Lung microvascular endothelial cell (primary cell): ENCODE measurements around the gene PLD4. TPM values are rescaled to one million over a fixed set of nuclear protein-coding genes. Genes with fewer than 3 reads are reported as not detected.

Source experiments
- DNase-seq, 2 donors: peaks; one replicate each; pipeline versions ENCODE4 v3.0.0 to v3.0.0-alpha.2; 2010; ENCODE audit warnings: low read depth in 2 of 2
- total RNA-seq: library from RNA; depleted of rRNA; stranded (reverse); fragments of >200 nt; gene quantifications from 2 replicates; pipeline ENCODE4 v1.2.1, GENCODE V29; 2014

The PLD4 gene
- total RNA-seq, 1 donor from 2014 or later = not detected

- peak; percentile 38 to 42 for DNase-seq
Observed at GRCh38 chr14:104973385-104974145, 48.9 kb downstream of the PLD4 start.

- DNase-seq = no peak
Observed at GRCh38 chr14:104974146-104974541, 49.5 kb downstream of the PLD4 start.

- DNase-seq = no peak
Observed at GRCh38 chr14:104974665-104975390, 50.1 kb downstream of the PLD4 start.

GRCh38 chr14:104975481-104976197 is 51.0 kb downstream of the PLD4 start:
- DNase-seq = no peak

- peak; percentile 84 to 90 for DNase-seq
Observed at GRCh38 chr14:104976198-104977007, 51.7 kb downstream of the PLD4 start.

- no peak for DNase-seq
Observed at GRCh38 chr14:104977008-104977680, 52.5 kb downstream of the PLD4 start.

GRCh38 chr14:104977681-104978653 is 53.3 kb downstream of the PLD4 start, which contains the start of gene AHNAK2:
Gene AHNAK2 (minus strand): TSS chr14:104978374. CDS start chr14:104978237, 137 bp downstream.
- DNase-seq = peak; percentile 79 to 81

GRCh38 chr14:104978746-104979691 is 54.3 kb downstream of the PLD4 start:
- no peak for DNase-seq

GRCh38 chr14:104979758-104980610 is 55.3 kb downstream of the PLD4 start:
- DNase-seq = peak; percentile 58 to 90

- no peak for DNase-seq
Observed at GRCh38 chr14:104980611-104981531, 56.2 kb downstream of the PLD4 start.

- no peak for DNase-seq
Observed at GRCh38 chr14:104981699-104982541, 57.2 kb downstream of the PLD4 start.

- DNase-seq = no peak
Observed at GRCh38 chr14:104982548-104983230, 58.0 kb downstream of the PLD4 start.
